IMR-90 (cell line): Measurements from ENCODE around the gene CXCR6. TPM values are rescaled to one million over a fixed set of nuclear protein-coding genes. Genes with fewer than 3 reads are reported as not detected.

ENCODE experiments used
- ATAC-seq: fragments of 200-7000 bp; cut with Tn5 transposase; 2 replicates; pipeline ENCODE4 v1.9.1; 2020; ENCODE audit warnings: low read depth, mild to moderate bottlenecking, moderate library complexity
- BruUV-seq: library from RNA; stranded (reverse); fragments of 400-500 nt; replicated peaks from 2 replicates; lab custom pipeline; 2021; lab: Mats Ljungman, UMichigan
- CTCF ChIA-PET: fragments of 300-600 bp; formaldehyde crosslinking; extraction: SDS; loops from one replicate; lab custom pipeline; 2021; ENCODE audit warnings: antibody characterized with exemption; lab: Yijun Ruan, JAX
- POLR2A ChIA-PET: fragments of 300-600 bp; sonication (Branson Sonifier 250); formaldehyde crosslinking; loops from one replicate; lab custom pipeline; 2022; ENCODE audit warnings: antibody characterized with exemption; ENCODE audit not compliant: unreplicated experiment; lab: Charles Lee
- DNase-seq: peaks from one replicate; pipeline ENCODE4 v3.0.0; 2013
- H2AFZ ChIP-seq: replicated peaks from 2 replicates; pipeline ENCODE3; 2013; ENCODE audit warnings: low read length, mild to moderate bottlenecking; ENCODE audit not compliant: poor library complexity
- H2AK5ac ChIP-seq: 2 replicates; pipeline ENCODE4 v1.6.1; 2013; ENCODE audit warnings: low read depth, low read length, inconsistent platforms
- H2AK9ac ChIP-seq: replicated peaks from 2 replicates; pipeline ENCODE3; 2013; ENCODE audit warnings: mild to moderate bottlenecking, low read depth, low read length, moderate library complexity; ENCODE audit not compliant: poor library complexity
- H2BK120ac ChIP-seq: 2 replicates; pipeline ENCODE4 v1.6.1; 2013; ENCODE audit warnings: low read depth, low read length, inconsistent platforms
- H2BK15ac ChIP-seq: 3 replicates; pipeline ENCODE4 v1.6.1; 2013; ENCODE audit warnings: low read depth, low read length, inconsistent platforms
- H2BK20ac ChIP-seq: 2 replicates; pipeline ENCODE4 v1.6.1; 2013; ENCODE audit warnings: low read depth, mild to moderate bottlenecking, inconsistent platforms, low read length, moderate library complexity
- H2BK5ac ChIP-seq: 2 replicates; pipeline ENCODE4 v1.6.1; 2013; ENCODE audit warnings: mild to moderate bottlenecking, low read depth, low read length, inconsistent platforms; ENCODE audit not compliant: poor library complexity, severe bottlenecking
- H3K14ac ChIP-seq: replicated peaks from 2 replicates; pipeline ENCODE4 v1.6.1; 2013; ENCODE audit warnings: low read depth, low read length, inconsistent platforms
- H3K18ac ChIP-seq: 2 replicates; pipeline ENCODE4 v1.6.1; 2013; ENCODE audit warnings: low read depth, low read length, control low read depth
- H3K23ac ChIP-seq: 2 replicates; pipeline ENCODE4 v1.6.1; 2013; ENCODE audit warnings: low read depth, low read length, inconsistent platforms
- H3K27ac ChIP-seq: 2 replicates; pipeline ENCODE4 v1.5.1; 2013; ENCODE audit warnings: mild to moderate bottlenecking, control low read depth, low read length; ENCODE audit not compliant: insufficient read depth
- H3K27me3 ChIP-seq: 2 replicates; pipeline ENCODE4 v1.6.1; 2013; ENCODE audit warnings: low read length; ENCODE audit not compliant: control insufficient read depth, insufficient read depth
- H3K36me3 ChIP-seq: 2 replicates; pipeline ENCODE4 v1.6.1; 2013; ENCODE audit warnings: low read length, mixed read lengths; ENCODE audit not compliant: control insufficient read depth, insufficient read depth
- H3K4ac ChIP-seq: 2 replicates; pipeline ENCODE4 v1.6.1; 2013; ENCODE audit warnings: low read depth, low read length, inconsistent platforms
- H3K4me1 ChIP-seq: 2 replicates; pipeline ENCODE4 v1.6.1; 2013; ENCODE audit warnings: low read length, mixed read lengths; ENCODE audit not compliant: control insufficient read depth, insufficient read depth
- H3K4me2 ChIP-seq: 2 replicates; pipeline ENCODE4 v1.6.1; 2013; ENCODE audit warnings: low read depth, mild to moderate bottlenecking, control low read depth, low read length, moderate library complexity
- H3K4me3 ChIP-seq: 2 replicates; pipeline ENCODE4 v1.5.1; 2013; ENCODE audit warnings: low read depth, mild to moderate bottlenecking, control low read depth, low read length, moderate library complexity; ENCODE audit not compliant: insufficient read depth
- H3K56ac ChIP-seq: 2 replicates; pipeline ENCODE4 v1.6.1; 2013; ENCODE audit warnings: low read length, inconsistent platforms; ENCODE audit not compliant: insufficient read depth; ENCODE audit errors: extremely low read depth
- H3K79me1 ChIP-seq, 2 experiments: 2 replicates each; pipeline ENCODE4 v1.6.1; 2013; ENCODE audit warnings: low read length in 2 of 2, inconsistent platforms in 1 of 2, low read depth in 1 of 2
- H3K9ac ChIP-seq: 2 replicates; pipeline ENCODE4 v1.6.1; 2013; ENCODE audit warnings: low read depth, low read length, control low read depth
- H3K9me1 ChIP-seq: 2 replicates; pipeline ENCODE4 v1.6.1; 2013; ENCODE audit warnings: low read length, inconsistent platforms; ENCODE audit not compliant: insufficient read depth
- H3K9me3 ChIP-seq: 2 replicates; pipeline ENCODE4 v1.6.1; 2013; ENCODE audit warnings: low read length; ENCODE audit not compliant: control insufficient read depth, insufficient read depth
- H4K20me1 ChIP-seq: 2 replicates; pipeline ENCODE4 v1.6.1; 2013; ENCODE audit warnings: low read length, inconsistent platforms; ENCODE audit not compliant: insufficient read depth
- H4K5ac ChIP-seq: 2 replicates; pipeline ENCODE4 v1.6.1; 2013; ENCODE audit warnings: mild to moderate bottlenecking, low read depth, low read length, control low read depth
- H4K8ac ChIP-seq, 2 experiments: 2 replicates each; pipeline ENCODE4 v1.6.1; 2013; ENCODE audit warnings: low read depth in 2 of 2, low read length in 2 of 2, control low read depth in 1 of 2, inconsistent platforms in 1 of 2
- H4K91ac ChIP-seq: 2 replicates; pipeline ENCODE4 v1.6.1; 2013; ENCODE audit warnings: low read depth, low read length, inconsistent platforms; ENCODE audit not compliant: insufficient read depth
- BHLHE40 ChIP-seq: fragments of 150-350 bp; IDR thresholded peaks from 2 replicates; pipeline ENCODE4 v1.6.1; 2016; ENCODE audit warnings: mild to moderate bottlenecking, low read depth, low read length
- FOS ChIP-seq: fragments of 150-350 bp; IDR thresholded peaks from 2 replicates; pipeline ENCODE4 v1.6.1; 2016; ENCODE audit warnings: low read depth, low read length
- NFE2L2 ChIP-seq: fragments of 150-350 bp; IDR thresholded peaks from 2 replicates; pipeline ENCODE4 v1.6.1; 2016; ENCODE audit warnings: low read depth, mild to moderate bottlenecking, low read length
- POLR2A ChIP-seq: IDR thresholded peaks from 2 replicates; pipeline ENCODE4 v1.6.1; 2012; ENCODE audit warnings: mild to moderate bottlenecking, low read depth, low read length
- RCOR1 ChIP-seq: IDR thresholded peaks from 2 replicates; pipeline ENCODE4 v1.6.1; 2012; ENCODE audit warnings: mild to moderate bottlenecking, low read length, improper control_type of control experiment; ENCODE audit not compliant: insufficient replicate concordance
- WGBS, 2 experiments: methylation state at CpG; one replicate each; pipeline versions ENCODE4 v1.1.5 to v1.1.7; 2013; ENCODE audit warnings: missing lambda C conversion rate in 2 of 2; ENCODE audit not compliant: insufficient read length in 1 of 2; ENCODE audit errors: extremely low coverage in 2 of 2; 5-methylcytosine and 5-hydroxymethylcytosine counted together
- dilution Hi-C: fragments of 300-500 bp; cut with HindIII; formaldehyde crosslinking; loops from one replicate; pipeline ENCODE4 v1.14.3; 2018; ENCODE audit warnings: low sequenced_read_pairs; ENCODE audit not compliant: unreplicated experiment
- in situ Hi-C: fragments of 300-500 bp; cut with MboI; formaldehyde crosslinking; loops from 3 replicates; pipeline ENCODE4 v1.14.3; 2019; ENCODE audit warnings: low sequenced_read_pairs, inconsistent platforms, mixed read lengths
- intact Hi-C: fragments of 100-400 bp; cut with micrococcal nuclease; formaldehyde crosslinking; loops from 2 replicates; pipeline ENCODE4 v1.10.0; 2022
- polyA plus RNA-seq, 3 experiments: library from polyadenylated mRNA; depleted of rRNA; stranded (reverse); fragments of >200 nt; gene quantifications; 2 replicates each; pipeline ENCODE4 v1.2.3, GENCODE V29; 2012; ENCODE audit warnings: low replicate concordance in 1 of 3
- total RNA-seq: library from RNA; depleted of rRNA; stranded (reverse); fragments of >200 nt; gene quantifications from 2 replicates; pipeline ENCODE4 v1.2.3, GENCODE V29; 2012

CXCR6 gene
- total and polyA plus RNA-seq, 2 of the 4 experiments (the other 2 are of a cell fraction) = not detected

GRCh38 chr3:45896956-45897355, 46.3 kb upstream of the CXCR6 start:
- Histone ChIP-seq H2AFZ (peak overlapping the region; percentile 7), H3K9me1 (peaks cover 12% of the 10 kb centered on the region; the same call in 1 of the 2 replicates), H3K56ac (no peak overlapping the region), H3K18ac (peak overlapping the region; percentile 94), H3K4me2 (peak overlapping the region; percentile 61; the same call in 1 of the 2 replicates), H3K27ac (peak overlapping the region; percentile 52; the same call in 1 of the 2 replicates), H3K79me1 (no peaks in the 10 kb centered on the region), H4K20me1 (no peaks in the 10 kb centered on the region), H2BK20ac (peak overlapping the region; percentile 64; the same call in 1 of the 2 replicates), H3K9ac (no peak overlapping the region; the same call in 1 of the 2 replicates), H4K8ac (peak overlapping the region; percentile 8 to 71; a peak in 3 of 4 replicates), H3K23ac (peak overlapping the region; percentile 49; the same call in 1 of the 2 replicates), H3K4me3 (no peak overlapping the region), H2AK5ac (0 out of 2 replicates have a peak overlapping the region, but pooled peaks have one; percentile 39), H3K27me3 (peaks cover 2% of the 10 kb centered on the region), H2BK15ac (peak overlapping the region; percentile 29; the same call in 1 of the 3 replicates), H3K4me1 (peaks cover 12% of the 10 kb centered on the region), H2BK5ac (no peak overlapping the region), H4K91ac (peak overlapping the region; percentile 60), H2BK120ac (peak overlapping the region; percentile 86), H3K14ac (peak overlapping the region; percentile 88), H3K36me3 (no peaks in the 10 kb centered on the region), H3K9me3 (no peaks in the 10 kb centered on the region), H4K5ac (peak overlapping the region; percentile 73; the same call in 1 of the 2 replicates), H3K4ac (peak overlapping the region; percentile 85), H2AK9ac (peak overlapping the region; percentile 39)
- no TSS peak for BruUV-seq
- TF ChIP-seq BHLHE40 = peak; percentile 70
- peak; percentile 46; the same call in 1 of the 2 replicates for TF ChIP-seq FOS
- TF ChIP-seq RCOR1 = peak; percentile 19
- TF ChIP-seq POLR2A = no peak
- TF ChIP-seq NFE2L2 = no peak
- intact Hi-C loops = no loop called here
- CTCF ChIA-PET = no interaction called here
- in situ Hi-C loops = no loop called here
- POLR2A ChIA-PET = no interaction called here
- dilution Hi-C loops = no loop called here
- WGBS, 2 experiments = 14% methylated on average over 2 of the region's 3 CpGs; no CpG with 5 or more reads in 1 of the 2 experiments
- peak; percentile 85 for DNase-seq
- peak; percentile 92 for ATAC-seq
